ENCODE results near the gene IGFBP1.

IGFBP1 gene

GRCh38 chr7:45873035-45873354 lies 15.3 kb upstream of the IGFBP1 start, which contains the start of gene CCDC201:
TSS of gene CCDC201 (minus strand) at chr7:45873082. CDS start at chr7:45873007, 75 bp downstream.
- H3K27ac Mint-ChIP-seq: no peak within 1 kb of the TSS
- H3K4me1 Mint-ChIP-seq (ENCODE audit: low read depth): no peaks in the 10 kb centered on the region
- H3K9me3 Mint-ChIP-seq: peaks cover 4% of the 10 kb centered on the region
- no peak for DNase-seq
- no peak within 1 kb of the TSS for H3K4me3 Mint-ChIP-seq
- H3K27me3 Mint-ChIP-seq: peaks cover 12% of the 10 kb centered on the region
- H3K36me3 Mint-ChIP-seq (ENCODE audit: low read depth): no peaks in the 10 kb centered on the region

DNA sequence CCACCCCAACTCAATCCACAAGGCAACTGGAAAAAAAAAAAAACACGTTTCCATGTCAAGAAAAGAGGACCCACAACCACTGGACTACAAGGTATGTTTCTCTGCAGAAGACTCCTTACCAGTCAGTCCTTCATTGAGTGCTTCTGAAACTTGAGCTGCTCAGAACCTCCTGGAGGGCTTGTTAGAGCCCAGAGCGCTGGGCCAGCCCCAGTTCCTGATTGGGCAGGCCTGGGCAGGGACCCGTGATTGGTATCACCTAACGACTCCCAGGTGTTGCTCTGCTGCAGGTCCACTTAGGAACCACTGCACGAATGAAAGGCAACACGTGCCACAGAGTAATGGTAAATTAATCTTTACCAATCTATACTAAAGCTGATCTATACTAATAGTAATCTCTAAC lies 14.9 kb upstream of the IGFBP1 start:
- Mint-ChIP-seq H3K9me3 (peaks cover 4% of the 10 kb centered on the region), H3K4me1 (ENCODE audit: low read depth) (no peaks in the 10 kb centered on the region), H3K4me3 (no peak overlapping the region), H3K27me3 (peaks cover 12% of the 10 kb centered on the region), H3K36me3 (ENCODE audit: low read depth) (no peaks in the 10 kb centered on the region), H3K27ac (no peak overlapping the region)
- DNase-seq: no peak

GRCh38 chr7:45874408-45875131 lies 13.7 kb upstream of the IGFBP1 start:
- no peaks in the 10 kb centered on the region for H3K36me3 Mint-ChIP-seq (ENCODE audit: low read depth)
- H3K27ac Mint-ChIP-seq: no peak overlapping the region
- peaks cover 6% of the 10 kb centered on the region for H3K27me3 Mint-ChIP-seq
- H3K4me3 Mint-ChIP-seq: no peak overlapping the region
- no peak for DNase-seq
- no peaks in the 10 kb centered on the region for H3K4me1 Mint-ChIP-seq (ENCODE audit: low read depth)
- H3K9me3 Mint-ChIP-seq: peaks cover 4% of the 10 kb centered on the region

DNA sequence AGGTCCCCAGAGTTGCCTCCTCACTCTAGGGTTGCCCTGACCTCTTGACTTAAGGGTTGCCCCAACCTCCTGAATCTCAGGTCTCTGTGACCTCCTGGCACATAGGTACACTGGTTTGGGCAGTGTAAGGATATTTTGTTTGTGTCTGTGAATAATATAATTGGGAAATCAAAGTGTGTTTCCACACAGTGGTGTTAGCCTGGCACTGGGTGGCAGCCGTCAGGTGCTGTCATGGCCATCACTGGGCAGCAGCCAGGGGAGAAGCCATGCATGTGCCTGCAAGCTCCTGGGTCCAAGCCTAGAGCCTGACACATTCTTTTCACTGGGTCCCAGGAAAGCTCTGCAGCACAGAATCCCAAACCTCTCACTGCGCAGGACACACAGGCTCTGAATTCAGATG lies 11.8 kb upstream of the IGFBP1 start:
- Mint-ChIP-seq H3K9me3 (peaks cover 4% of the 10 kb centered on the region), H3K4me3 (no peak overlapping the region), H3K36me3 (ENCODE audit: low read depth) (no peaks in the 10 kb centered on the region), H3K27ac (no peak overlapping the region), H3K4me1 (ENCODE audit: low read depth) (no peaks in the 10 kb centered on the region), H3K27me3 (peaks cover 5% of the 10 kb centered on the region)
- no peak for DNase-seq

- Mint-ChIP-seq H3K27ac (no peak overlapping the region), H3K4me3 (no peak overlapping the region), H3K36me3 (ENCODE audit: low read depth) (no peaks in the 10 kb centered on the region), H3K27me3 (peaks cover 2% of the 10 kb centered on the region), H3K4me1 (ENCODE audit: low read depth) (no peaks in the 10 kb centered on the region), H3K9me3 (peaks cover 4% of the 10 kb centered on the region)
- DNase-seq: no peak
Observed at GRCh38 chr7:45878457-45879144, 9.7 kb upstream of the IGFBP1 start.

- peaks cover 14% of the 10 kb centered on the region for H3K27me3 Mint-ChIP-seq
- no peaks in the 10 kb centered on the region for H3K4me1 Mint-ChIP-seq (ENCODE audit: low read depth)
- H3K36me3 Mint-ChIP-seq (ENCODE audit: low read depth): no peaks in the 10 kb centered on the region
- no peak overlapping the region for H3K27ac Mint-ChIP-seq
- no peak overlapping the region for H3K4me3 Mint-ChIP-seq
- peaks cover 4% of the 10 kb centered on the region for H3K9me3 Mint-ChIP-seq
- DNase-seq: no peak
Observed at GRCh38 chr7:45880433-45880860, 7.8 kb upstream of the IGFBP1 start.

GRCh38 chr7:45881280-45881758 lies 7.0 kb upstream of the IGFBP1 start:
- no peak overlapping the region for H3K27ac Mint-ChIP-seq
- no peaks in the 10 kb centered on the region for H3K36me3 Mint-ChIP-seq (ENCODE audit: low read depth)
- peaks cover 4% of the 10 kb centered on the region for H3K9me3 Mint-ChIP-seq
- H3K27me3 Mint-ChIP-seq: peaks cover 19% of the 10 kb centered on the region
- H3K4me1 Mint-ChIP-seq (ENCODE audit: low read depth): no peaks in the 10 kb centered on the region
- no peak for DNase-seq
- H3K4me3 Mint-ChIP-seq: no peak overlapping the region

GRCh38 chr7:45881759-45882464 lies 6.4 kb upstream of the IGFBP1 start:
- H3K9me3 Mint-ChIP-seq: peaks cover 4% of the 10 kb centered on the region
- no peak for DNase-seq
- no peaks in the 10 kb centered on the region for H3K36me3 Mint-ChIP-seq (ENCODE audit: low read depth)
- no peaks in the 10 kb centered on the region for H3K4me1 Mint-ChIP-seq (ENCODE audit: low read depth)
- H3K27ac Mint-ChIP-seq: no peak overlapping the region
- H3K27me3 Mint-ChIP-seq: peaks cover 25% of the 10 kb centered on the region
- no peak overlapping the region for H3K4me3 Mint-ChIP-seq

DNA sequence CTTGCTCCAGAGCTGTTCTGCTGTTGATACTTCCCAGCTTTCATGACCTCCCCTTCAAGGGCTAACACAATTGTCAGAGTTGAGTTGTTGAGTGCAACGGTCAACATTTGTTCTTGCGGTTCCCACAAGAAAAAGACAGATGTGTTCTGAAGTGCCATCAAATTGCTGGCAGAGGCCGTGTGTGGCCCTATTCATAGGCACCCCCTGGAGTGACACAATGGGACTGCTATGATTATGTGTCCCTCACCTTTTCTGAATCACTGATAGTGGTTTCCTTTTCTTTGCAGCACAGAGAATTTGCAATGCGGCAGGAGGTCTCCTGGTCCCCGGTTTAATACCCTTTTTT lies 5.8 kb upstream of the IGFBP1 start:
- Mint-ChIP-seq H3K9me3 (no peaks in the 10 kb centered on the region), H3K4me3 (no peak overlapping the region), H3K27me3 (peaks cover 30% of the 10 kb centered on the region), H3K36me3 (ENCODE audit: low read depth) (no peaks in the 10 kb centered on the region), H3K4me1 (ENCODE audit: low read depth) (no peaks in the 10 kb centered on the region), H3K27ac (no peak overlapping the region)
- no peak for DNase-seq

GRCh38 chr7:45884136-45884535 lies 4.2 kb upstream of the IGFBP1 start:
- peaks cover 45% of the 10 kb centered on the region for H3K27me3 Mint-ChIP-seq
- H3K27ac Mint-ChIP-seq: no peak overlapping the region
- DNase-seq: no peak
- H3K4me1 Mint-ChIP-seq (ENCODE audit: low read depth): peaks cover 3% of the 10 kb centered on the region
- no peaks in the 10 kb centered on the region for H3K9me3 Mint-ChIP-seq
- no peaks in the 10 kb centered on the region for H3K36me3 Mint-ChIP-seq (ENCODE audit: low read depth)
- H3K4me3 Mint-ChIP-seq: no peak overlapping the region

DNA sequence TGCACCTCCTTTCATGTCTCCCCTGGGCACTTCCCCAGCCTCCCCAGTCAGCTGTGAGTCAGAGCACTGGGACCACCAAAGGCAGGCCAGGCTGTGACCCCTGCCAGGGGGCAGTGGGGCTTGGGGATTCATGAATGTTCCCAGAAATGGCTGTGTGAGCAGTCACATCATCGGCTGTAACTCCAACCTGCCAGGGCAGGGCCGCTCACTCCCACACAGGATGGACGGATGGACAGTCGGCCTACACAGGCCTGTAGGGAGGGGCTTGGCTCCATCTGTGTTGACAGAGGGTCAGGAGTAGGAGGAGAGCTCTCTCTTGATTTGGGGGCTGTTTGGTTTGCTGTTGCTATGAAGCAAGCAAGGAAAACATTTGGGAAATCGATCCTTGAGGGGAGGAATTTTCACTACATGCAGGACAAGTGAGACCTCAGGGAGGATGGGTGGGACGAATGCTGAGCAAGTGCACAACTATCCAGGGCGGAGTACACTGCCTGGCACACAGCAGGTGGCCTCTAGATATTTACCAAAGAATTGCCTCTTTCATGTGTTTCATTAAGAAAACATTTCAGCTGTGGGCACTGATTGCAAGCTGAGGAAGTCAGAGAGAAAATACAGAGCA lies 2.9 kb upstream of the IGFBP1 start:
- H3K36me3 Mint-ChIP-seq (ENCODE audit: low read depth): no peaks in the 10 kb centered on the region
- H3K27ac Mint-ChIP-seq: no peak overlapping the region
- H3K9me3 Mint-ChIP-seq: no peaks in the 10 kb centered on the region
- no peak overlapping the region for H3K4me3 Mint-ChIP-seq
- H3K27me3 Mint-ChIP-seq: peaks cover 56% of the 10 kb centered on the region
- DNase-seq: no peak
- peaks cover 3% of the 10 kb centered on the region for H3K4me1 Mint-ChIP-seq (ENCODE audit: low read depth)

DNA sequence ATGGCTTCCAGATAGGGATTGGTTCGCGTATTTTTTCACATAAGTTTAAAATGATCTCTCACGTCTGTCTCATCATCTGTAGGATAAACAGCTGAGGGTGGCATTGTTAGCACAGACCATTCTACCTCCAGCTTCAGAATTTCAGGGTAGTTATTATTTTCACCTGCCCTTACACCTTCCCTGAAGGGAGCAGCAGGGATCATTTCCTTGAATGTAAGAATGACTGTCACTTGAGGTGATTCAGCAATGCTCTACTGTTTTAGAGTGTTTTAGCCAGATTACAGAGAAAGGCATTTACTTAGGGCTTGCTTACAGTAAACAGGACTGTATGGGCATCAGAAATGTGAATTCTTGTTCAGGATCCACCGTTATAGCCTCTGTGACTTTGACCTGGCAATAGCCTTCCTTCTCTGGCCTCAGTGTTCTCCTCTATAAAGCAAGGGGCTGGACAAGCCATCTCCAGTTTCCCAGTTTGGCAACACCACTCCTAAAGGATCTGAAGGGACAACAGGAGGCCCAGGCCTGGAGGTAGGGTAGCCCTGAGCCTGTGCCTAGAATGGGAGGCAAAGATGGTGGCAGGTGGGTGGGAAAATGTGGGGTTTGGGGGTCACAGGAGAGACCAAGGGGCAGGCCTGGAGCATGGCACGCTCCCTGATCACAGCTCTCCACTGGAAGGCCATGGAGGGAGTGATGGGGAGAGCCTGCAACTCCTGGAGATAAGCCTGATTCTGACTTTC lies 1.2 kb upstream of the IGFBP1 start:
- no peaks in the 10 kb centered on the region for H3K36me3 Mint-ChIP-seq (ENCODE audit: low read depth)
- peaks cover 68% of the 10 kb centered on the region for H3K27me3 Mint-ChIP-seq
- no peaks in the 10 kb centered on the region for H3K9me3 Mint-ChIP-seq
- H3K4me1 Mint-ChIP-seq (ENCODE audit: low read depth): peaks cover 3% of the 10 kb centered on the region
- H3K27ac Mint-ChIP-seq: no peak overlapping the region
- no peak for DNase-seq
- no peak overlapping the region for H3K4me3 Mint-ChIP-seq

GRCh38 chr7:45888993-45889366 lies 692 bp downstream of the IGFBP1 start:
- no peak overlapping the region for H3K4me3 Mint-ChIP-seq
- peaks cover 3% of the 10 kb centered on the region for H3K4me1 Mint-ChIP-seq (ENCODE audit: low read depth)
- H3K27ac Mint-ChIP-seq: no peak overlapping the region
- DNase-seq: no peak
- peaks cover 81% of the 10 kb centered on the region for H3K27me3 Mint-ChIP-seq
- H3K36me3 Mint-ChIP-seq (ENCODE audit: low read depth): no peaks in the 10 kb centered on the region
- no peaks in the 10 kb centered on the region for H3K9me3 Mint-ChIP-seq

- Mint-ChIP-seq H3K36me3 (ENCODE audit: low read depth) (no peaks in the 10 kb centered on the region), H3K27me3 (peaks cover 84% of the 10 kb centered on the region), H3K4me3 (no peak overlapping the region), H3K4me1 (ENCODE audit: low read depth) (peaks cover 3% of the 10 kb centered on the region), H3K27ac (no peak overlapping the region), H3K9me3 (no peaks in the 10 kb centered on the region)
- no peak for DNase-seq
Observed at GRCh38 chr7:45889367-45890067, 1.2 kb downstream of the IGFBP1 start.
